Glomerular endothelial cell (primary cell): ENCODE results near the gene HSD17B3. TPM values are rescaled to one million over a fixed set of nuclear protein-coding genes. Genes with fewer than 3 reads are reported as not detected.
"Not testable (repeated sequence)": the region's sequence is repeated elsewhere in the genome, so short reads cannot be mapped to it uniquely, and the experiment has no call there.

ENCODE experiments used
- DNase-seq: peaks from one replicate; pipeline ENCODE4 v3.0.0-alpha.2; 2011; ENCODE audit warnings: low read depth, low spot score; ENCODE audit errors: extremely low read depth
- total RNA-seq: library from RNA; depleted of rRNA; stranded (reverse); fragments of >200 nt; gene quantifications from 2 replicates; pipeline ENCODE4 v1.2.3, GENCODE V29; 2015

HSD17B3 gene
- total RNA-seq, 1 donor from 2014 or later = not detected

- DNase-seq = no peak
These were observed 7.9 kb upstream of the HSD17B3 start for GRCh38 chr9:96309850-96310249.

GRCh38 chr9:96306958-96307357, 5.0 kb upstream of the HSD17B3 start:
- DNase-seq = not testable (repeated sequence)

GRCh38 chr9:96305171-96305570, 3.2 kb upstream of the HSD17B3 start:
- DNase-seq = no peak

- no peak for DNase-seq
These were observed 2.3 kb upstream of the HSD17B3 start for GRCh38 chr9:96304230-96304629.

GRCh38 chr9:96299823-96300222, 2.2 kb downstream of the HSD17B3 start:
- DNase-seq = no peak

- DNase-seq = no peak
These were observed 7.8 kb downstream of the HSD17B3 start for GRCh38 chr9:96294159-96294545.

GRCh38 chr9:96293498-96294158, 8.3 kb downstream of the HSD17B3 start:
- peak; percentile 9 for DNase-seq

- no peak for DNase-seq
These were observed 12.6 kb downstream of the HSD17B3 start for GRCh38 chr9:96289392-96289791.

- no peak for DNase-seq
These were observed 20.3 kb downstream of the HSD17B3 start for GRCh38 chr9:96281641-96282040.

- DNase-seq = no peak
These were observed 22.0 kb downstream of the HSD17B3 start for GRCh38 chr9:96279932-96280331.

- DNase-seq = no peak
These were observed 27.0 kb downstream of the HSD17B3 start for GRCh38 chr9:96274939-96275338.

- no peak for DNase-seq
These were observed 31.7 kb downstream of the HSD17B3 start for GRCh38 chr9:96270236-96270744.

- DNase-seq = no peak
These were observed 43.0 kb downstream of the HSD17B3 start for GRCh38 chr9:96258967-96259366.

GRCh38 chr9:96256800-96257199, 45.2 kb downstream of the HSD17B3 start:
- DNase-seq = peak; percentile 23

- DNase-seq = no peak
These were observed 46.3 kb downstream of the HSD17B3 start for GRCh38 chr9:96255698-96256097.

GRCh38 chr9:96253059-96253696, 48.8 kb downstream of the HSD17B3 start:
- DNase-seq = no peak

- no peak for DNase-seq
These were observed 50.5 kb downstream of the HSD17B3 start for GRCh38 chr9:96251451-96251850.

- DNase-seq = no peak
These were observed 52.2 kb downstream of the HSD17B3 start for GRCh38 chr9:96249746-96250145.

- DNase-seq = no peak
These were observed 55.7 kb downstream of the HSD17B3 start for GRCh38 chr9:96246267-96246671.

GRCh38 chr9:96245399-96245798, 56.6 kb downstream of the HSD17B3 start:
- DNase-seq = no peak

- no peak for DNase-seq
These were observed 58.2 kb downstream of the HSD17B3 start for GRCh38 chr9:96243778-96244177.

- no peak for DNase-seq
These were observed 59.2 kb downstream of the HSD17B3 start for GRCh38 chr9:96242811-96243210.
